HepG2 (cell line): ENCODE measurements around the gene IRAK4. TPM values are rescaled to one million over a fixed set of nuclear protein-coding genes. Genes with fewer than 3 reads are reported as not detected.

Source experiments
- ATAC-seq: fragments of 200-7000 bp; cut with Tn5 transposase; 3 replicates; pipeline ENCODE4 v1.9.1; 2020; ENCODE audit warnings: mild to moderate bottlenecking, moderate library complexity
- BruUV-seq: library from RNA; stranded (reverse); fragments of 400-500 nt; replicated peaks from 2 replicates; lab custom pipeline; 2021; lab: Mats Ljungman, UMichigan
- CTCF ChIA-PET: fragments of 300-600 bp; formaldehyde crosslinking; extraction: SDS; loops from one replicate; lab custom pipeline; 2021; ENCODE audit warnings: low total read pairs, inconsistent platforms, low intra/inter-chr PET ratio; lab: Yijun Ruan, JAX
- POLR2A ChIA-PET: fragments of 350-600 bp; sonication (Branson Sonifier 250); formaldehyde crosslinking; loops from one replicate; lab custom pipeline; 2020; ENCODE audit warnings: antibody characterized with exemption, inconsistent platforms; lab: Yijun Ruan, JAX
- DNase-seq: peaks from one replicate; pipeline ENCODE4 v3.0.0-alpha.2; 2015; ENCODE audit warnings: low spot score
- FAIRE-seq: peaks from 3 replicates; lab custom pipeline; 2011; peaks lifted over from hg19 to GRCh38; lab: Jason Lieb, UNC
- H2AFZ ChIP-seq: one replicate; pipeline ENCODE4 v1.6.1; 2011; ENCODE audit warnings: low read length, inconsistent platforms
- H3K27ac ChIP-seq: fragments of 300-600 bp; 3 replicates; pipeline ENCODE4 v1.8.0; 2011; ENCODE audit warnings: mixed run types, mild to moderate bottlenecking, mixed read lengths, low read length, inconsistent platforms; ENCODE audit not compliant: insufficient read depth; ENCODE audit errors: extremely low read length
- H3K27me3 ChIP-seq, 2 experiments: fragments of 200-600 bp in 1 of 2; 2 replicates in 1 of 2; 3 replicates in 1 of 2; pipeline versions ENCODE4 v1.6.0 to v1.8.0; 2011; ENCODE audit warnings: low read length in 2 of 2, mild to moderate bottlenecking in 2 of 2, moderate library complexity in 2 of 2, inconsistent platforms in 1 of 2; ENCODE audit not compliant: insufficient read depth in 2 of 2, control insufficient read depth in 1 of 2
- H3K36me3 ChIP-seq, 2 experiments: fragments of 200-600 bp in 1 of 2; replicated peaks in 1 of 2; 2 replicates in 1 of 2; 3 replicates in 1 of 2; pipeline versions ENCODE4 v1.5.1 to v1.8.0; 2011; ENCODE audit warnings: low read length in 2 of 2, inconsistent platforms in 1 of 2; ENCODE audit not compliant: insufficient read depth in 2 of 2, control insufficient read depth in 1 of 2
- H3K4me1 ChIP-seq: 2 replicates; pipeline ENCODE4 v1.5.1; 2012; ENCODE audit warnings: low read length, inconsistent platforms; ENCODE audit not compliant: insufficient read depth
- H3K4me2 ChIP-seq: 2 replicates; pipeline ENCODE4 v1.6.0; 2011; ENCODE audit warnings: low read depth, low read length, inconsistent platforms
- H3K4me3 ChIP-seq, 3 experiments: fragments of 200-600 bp in 1 of 3; sonication (generic), shearing (Covaris generic) in 1 of 3; replicated peaks in 1 of 3; 2 replicates each; pipeline ENCODE4 v1.5.1; 2011 to 2016; ENCODE audit warnings: low read length in 3 of 3, inconsistent platforms in 2 of 3, low read depth in 2 of 3, mild to moderate bottlenecking in 2 of 3, control low read depth in 1 of 3, mixed read lengths in 1 of 3; ENCODE audit not compliant: insufficient read depth in 1 of 3
- H3K79me2 ChIP-seq: one replicate; pipeline ENCODE4 v1.6.1; 2011; ENCODE audit warnings: low read length, inconsistent platforms; ENCODE audit not compliant: insufficient read depth
- H3K9ac ChIP-seq: 2 replicates; pipeline ENCODE4 v1.6.0; 2011; ENCODE audit warnings: mild to moderate bottlenecking, low read depth, low read length, inconsistent platforms; ENCODE audit not compliant: insufficient read depth
- H3K9me3 ChIP-seq: 2 replicates; pipeline ENCODE4 v1.5.1; 2012; ENCODE audit warnings: mild to moderate bottlenecking, low read length
- H4K20me1 ChIP-seq: 2 replicates; pipeline ENCODE4 v1.6.0; 2011; ENCODE audit warnings: inconsistent platforms, mild to moderate bottlenecking, low read length, moderate library complexity; ENCODE audit not compliant: insufficient read depth
- AKAP8 ChIP-seq: sonication (generic); formaldehyde crosslinking; IDR thresholded peaks from 2 replicates; pipeline ENCODE4 v1.5.1; 2020; ENCODE audit warnings: mild to moderate bottlenecking, missing genetic modification reagents
- BCL3 ChIP-seq: sonication (generic); formaldehyde crosslinking; IDR thresholded peaks from 2 replicates; pipeline ENCODE4 v1.5.1; 2020; ENCODE audit warnings: mild to moderate bottlenecking, missing genetic modification reagents, moderate library complexity
- EP300 ChIP-seq, 3 experiments: sonication (generic) in 1 of 3; formaldehyde crosslinking in 1 of 3; IDR thresholded peaks; 2 replicates each; pipeline versions ENCODE4 v1.5.1 to v1.6.1; 2011 to 2020; ENCODE audit warnings: low read depth in 2 of 3, low read length in 2 of 3, borderline replicate concordance in 1 of 3, improper control_type of control experiment in 1 of 3, mild to moderate bottlenecking in 1 of 3, missing genetic modification reagents in 1 of 3, moderate library complexity in 1 of 3
- ERF ChIP-seq: IDR thresholded peaks from 2 replicates; pipeline ENCODE4 v1.6.1; 2018; ENCODE audit warnings: missing biosample characterization, missing genetic modification reagents
- FOXC1 ChIP-seq: sonication (generic); formaldehyde crosslinking; IDR thresholded peaks from 2 replicates; pipeline ENCODE4 v1.8.0; 2022; ENCODE audit warnings: mild to moderate bottlenecking, missing genetic modification reagents, borderline replicate concordance
- KLF11 ChIP-seq: IDR thresholded peaks from 2 replicates; pipeline ENCODE4 v1.6.1; 2016; ENCODE audit warnings: missing compliant biosample characterization
- KMT2B ChIP-seq: IDR thresholded peaks from 2 replicates; pipeline ENCODE4 v1.6.1; 2016; ENCODE audit warnings: missing genetic modification reagents, missing compliant biosample characterization
- MIER2 ChIP-seq: IDR thresholded peaks from 2 replicates; pipeline ENCODE4 v1.6.1; 2016; ENCODE audit warnings: missing biosample characterization, missing genetic modification reagents
- MYPOP ChIP-seq: sonication (generic); formaldehyde crosslinking; IDR thresholded peaks from 2 replicates; pipeline ENCODE4 v1.8.1; 2023; ENCODE audit warnings: mild to moderate bottlenecking, moderate library complexity, missing genetic modification reagents
- MZF1 ChIP-seq: sonication (generic); formaldehyde crosslinking; IDR thresholded peaks from 2 replicates; pipeline ENCODE4 v1.8.1; 2023; ENCODE audit warnings: mild to moderate bottlenecking, missing genetic modification reagents, borderline replicate concordance
- NCOR1 ChIP-seq: fragments of 200-600 bp; sonication (generic); IDR thresholded peaks from 2 replicates; pipeline ENCODE4 v1.7.0; 2017; ENCODE audit warnings: antibody characterized with exemption, low read length, borderline replicate concordance
- NFIB ChIP-seq: sonication (generic); formaldehyde crosslinking; IDR thresholded peaks from 2 replicates; pipeline ENCODE4 v1.9.0; 2021; ENCODE audit warnings: missing genetic modification reagents, mild to moderate bottlenecking, borderline replicate concordance
- PRMT3 ChIP-seq: sonication (generic); formaldehyde crosslinking; IDR thresholded peaks from 2 replicates; pipeline ENCODE4 v1.8.1; 2022; ENCODE audit warnings: low read depth, mild to moderate bottlenecking, moderate library complexity, missing genetic modification reagents, borderline replicate concordance
- SMAD3 ChIP-seq: sonication (generic); formaldehyde crosslinking; IDR thresholded peaks from 2 replicates; pipeline ENCODE4 v1.4.0; 2020; ENCODE audit warnings: missing genetic modification reagents
- ZBTB37 ChIP-seq: sonication (generic); formaldehyde crosslinking; IDR thresholded peaks from 2 replicates; pipeline ENCODE4 v1.4.0; 2020; ENCODE audit warnings: mild to moderate bottlenecking, missing genetic modification reagents
- ZBTB44 ChIP-seq: sonication (generic); formaldehyde crosslinking; IDR thresholded peaks from 2 replicates; pipeline ENCODE4 v1.4.0; 2020; ENCODE audit warnings: missing genetic modification reagents
- ZC3H13 ChIP-seq: sonication (generic); formaldehyde crosslinking; IDR thresholded peaks from 2 replicates; pipeline ENCODE4 v1.8.1; 2023; ENCODE audit warnings: mild to moderate bottlenecking, missing genetic modification reagents, moderate library complexity
- ZNF724P ChIP-seq: sonication (generic); formaldehyde crosslinking; IDR thresholded peaks from 2 replicates; pipeline ENCODE4 v1.8.0; 2022; ENCODE audit warnings: missing genetic modification reagents, borderline replicate concordance
- ZNF737 ChIP-seq: sonication (generic); formaldehyde crosslinking; IDR thresholded peaks from 2 replicates; pipeline ENCODE4 v1.5.0; 2020; ENCODE audit warnings: missing genetic modification reagents, mild to moderate bottlenecking, borderline replicate concordance
- ZNF747 ChIP-seq: sonication (generic); formaldehyde crosslinking; IDR thresholded peaks from 2 replicates; pipeline ENCODE4 v1.8.1; 2023; ENCODE audit warnings: missing genetic modification reagents, mild to moderate bottlenecking, borderline replicate concordance
- WGBS: methylation state at CpG from one replicate; pipeline ENCODE4 v1.1.6; 2017; ENCODE audit warnings: low lambda C conversion rate; 5-methylcytosine and 5-hydroxymethylcytosine counted together
- in situ Hi-C: cut with HindIII; loops from 2 replicates; pipeline ENCODE4 v1.10.0; 2017; ENCODE audit warnings: low pct_unique_long_range_greater_than_20kb; ENCODE audit not compliant: extremely low pct_ligation_motif_present
- intact Hi-C: fragments of 100-400 bp; cut with micrococcal nuclease; formaldehyde crosslinking; loops from one replicate; pipeline ENCODE4 v1.10.0; 2022; ENCODE audit not compliant: unreplicated experiment
- polyA plus RNA-seq, 8 experiments: library from polyadenylated mRNA; depleted of rRNA in 3 of 8; stranded (reverse) in 7 of 8; unstranded in 1 of 8; fragments of >200 nt; fragmentation: Illumina TruSeq in 4 of 8; extraction: Trizol in 4 of 8; gene quantifications; 2 replicates each; pipeline versions ENCODE4 v1.2.1 to v1.2.3, GENCODE V29; 2011 to 2016; ENCODE audit warnings: low read depth in 4 of 8, missing spikeins in 1 of 8, mixed read lengths in 1 of 8; ENCODE audit not compliant: insufficient read depth in 1 of 8
- total RNA-seq, 5 experiments: library from RNA; depleted of rRNA; stranded (reverse); fragments of >200 nt; fragmentation: Illumina TruSeq; extraction: Trizol; gene quantifications; 2 replicates each; pipeline ENCODE4 v1.2.3, GENCODE V29; 2016; ENCODE audit warnings: low read depth in 1 of 5

Gene IRAK4
- total and polyA plus RNA-seq, 2 of the 13 experiments (the other 11 are each of a cell fraction or from before 2014, with no cell fraction given) = 6.6 to 7.1 TPM

GRCh38 chr12:43835264-43835655, 76.5 kb downstream of the IRAK4 start:
- Histone ChIP-seq H3K9ac (peak overlapping the region; percentile 84), H3K36me3 (no peaks in the 10 kb centered on the region), H3K4me1 (peaks cover 38% of the 10 kb centered on the region), H2AFZ (no peak overlapping the region), H4K20me1 (no peaks in the 10 kb centered on the region), H3K79me2 (no peaks in the 10 kb centered on the region), H3K9me3 (no peaks in the 10 kb centered on the region), H3K4me3 (peak overlapping the region; percentile 75 to 86 (median 76)), H3K27me3 (no peaks in the 10 kb centered on the region), H3K4me2 (peak overlapping the region; percentile 85), H3K27ac (peak overlapping the region; percentile 83)
- WGBS = 51% methylated on average over 5 of the region's 6 CpGs
- TSS peak; percentile 54 for BruUV-seq
- POLR2A ChIA-PET = interaction anchor here (0.8 to 2.8 kb wide), 3 partner anchors 18 to 29 kb away, joined by 3 to 17 read pairs (median 4); partner anchors contain the start of gene TWF1
- intact Hi-C loops (no loop called here), in situ Hi-C loops (no loop called here)
- FAIRE-seq (no peak), ATAC-seq (peak; percentile 11), DNase-seq (no peak)
- CTCF ChIA-PET = no interaction called here
- TF ChIP-seq ZBTB37 (CRISPR knock-in tag) (no peak), KLF11 (CRISPR knock-in tag) (no peak), NCOR1 (no peak), ZNF737 (CRISPR knock-in tag) (no peak), MZF1 (CRISPR knock-in tag) (no peak), FOXC1 (CRISPR knock-in tag) (no peak), EP300 (IDR thresholded peaks at IDR 0.05; ENCODE audit: low read depth in 2 of 2, low read length in 2 of 2) (no peak), EP300 (CRISPR knock-in tag; IDR thresholded peaks at IDR 0.05; ENCODE audit: borderline replicate concordance) (0 out of 2 replicates have a peak, but pooled peaks have one; percentile 10), KMT2B (peak; percentile 9; the same call in 1 of the 2 replicates), AKAP8 (0 out of 2 replicates have a peak, but pooled peaks have one; percentile 17), ZNF747 (CRISPR knock-in tag) (0 out of 2 replicates have a peak, but pooled peaks have one; percentile 20), ZC3H13 (CRISPR knock-in tag) (no peak), MYPOP (CRISPR knock-in tag) (0 out of 2 replicates have a peak, but pooled peaks have one; percentile 0), SMAD3 (CRISPR knock-in tag) (no peak), ZNF724P (no peak), ERF (CRISPR knock-in tag) (no peak), PRMT3 (CRISPR knock-in tag) (no peak), ZBTB44 (CRISPR knock-in tag) (no peak), MIER2 (CRISPR knock-in tag) (no peak), BCL3 (CRISPR knock-in tag) (no peak), NFIB (CRISPR knock-in tag) (no peak)
